HEK293T (cell line): ENCODE results near the gene TMEM208.

Source experiments
- BHLHE40 ChIP-seq: fragments of 450-650 bp; IDR thresholded peaks from 2 replicates; pipeline ENCODE4 v1.6.1; 2016; ENCODE audit warnings: mild to moderate bottlenecking, moderate library complexity, borderline replicate concordance
- CTBP1 ChIP-seq: fragments of 450-650 bp; IDR thresholded peaks from 2 replicates; pipeline ENCODE4 v1.6.1; 2016; ENCODE audit warnings: borderline replicate concordance
- FOXA1 ChIP-seq: fragments of 450-650 bp; IDR thresholded peaks from 2 replicates; pipeline ENCODE4 v1.6.1; 2016; ENCODE audit warnings: mild to moderate bottlenecking
- FOXM1 ChIP-seq: fragments of 450-650 bp; IDR thresholded peaks from 2 replicates; pipeline ENCODE4 v1.6.1; 2017; ENCODE audit warnings: mild to moderate bottlenecking, borderline replicate concordance
- LEF1 ChIP-seq: fragments of 450-650 bp; IDR thresholded peaks from 2 replicates; pipeline ENCODE4 v1.6.1; 2017; ENCODE audit warnings: mild to moderate bottlenecking, borderline replicate concordance
- NFRKB ChIP-seq: fragments of 450-650 bp; IDR thresholded peaks from 2 replicates; pipeline ENCODE4 v1.6.1; 2016; ENCODE audit warnings: mild to moderate bottlenecking, moderate library complexity
- SUZ12 ChIP-seq: fragments of 450-650 bp; IDR thresholded peaks from 2 replicates; pipeline ENCODE4 v1.6.1; 2016; ENCODE audit warnings: mild to moderate bottlenecking

- TF ChIP-seq NFRKB (no peak), SUZ12 (no peak), BHLHE40 (no peak), LEF1 (no peak), CTBP1 (no peak), FOXM1 (no peak), FOXA1 (no peak)
These were observed 7.3 kb downstream of the TMEM208 start for GRCh38 chr16:67234180-67234597.
